Osteoblast (primary cell): ENCODE data around the gene MICALL2. TPM values are rescaled to one million over a fixed set of nuclear protein-coding genes. Genes with fewer than 3 reads are reported as not detected.

Source experiments
- DNase-seq: peaks from one replicate; pipeline ENCODE4 v3.0.0; 2011; ENCODE audit warnings: low spot score, mixed read lengths; ENCODE audit not compliant: insufficient read length; ENCODE audit errors: missing footprints
- H2AFZ ChIP-seq: 2 replicates; pipeline ENCODE4 v1.6.0; 2011; ENCODE audit warnings: mild to moderate bottlenecking, low read length
- H3K27ac ChIP-seq: 2 replicates; pipeline ENCODE4 v1.5.1; 2011; ENCODE audit warnings: mild to moderate bottlenecking, low read depth, low read length, moderate library complexity
- H3K27me3 ChIP-seq: 2 replicates; pipeline ENCODE4 v1.6.0; 2012; ENCODE audit warnings: mild to moderate bottlenecking, control low read depth, inconsistent platforms, low read length, moderate library complexity; ENCODE audit not compliant: insufficient read depth
- H3K36me3 ChIP-seq: 2 replicates; pipeline ENCODE4 v1.5.1; 2011; ENCODE audit warnings: mild to moderate bottlenecking, low read length, control low read depth, moderate library complexity; ENCODE audit not compliant: insufficient read depth
- H3K4me1 ChIP-seq: 2 replicates; pipeline ENCODE4 v1.5.1; 2011; ENCODE audit warnings: mild to moderate bottlenecking, low read length, control low read depth, moderate library complexity; ENCODE audit not compliant: insufficient read depth
- H3K4me2 ChIP-seq: 2 replicates; pipeline ENCODE4 v1.6.0; 2011; ENCODE audit warnings: mild to moderate bottlenecking, low read length; ENCODE audit not compliant: insufficient read depth
- H3K4me3 ChIP-seq: fragments of 200-600 bp; sonication (generic); 3 replicates; pipeline ENCODE4 v1.5.1; 2012; ENCODE audit warnings: mild to moderate bottlenecking, low read length, inconsistent platforms; ENCODE audit not compliant: insufficient read depth
- H3K79me2 ChIP-seq: 2 replicates; pipeline ENCODE4 v1.6.0; 2012; ENCODE audit warnings: mild to moderate bottlenecking, low read length, control low read depth, inconsistent platforms; ENCODE audit not compliant: insufficient read depth
- H3K9me3 ChIP-seq: 2 replicates; pipeline ENCODE4 v1.5.1; 2011; ENCODE audit warnings: low read depth, low read length, control low read depth
- H4K20me1 ChIP-seq: 2 replicates; pipeline ENCODE4 v1.6.0; 2012; ENCODE audit warnings: mild to moderate bottlenecking, low read length, control low read depth; ENCODE audit not compliant: insufficient read depth
- CTCF ChIP-seq: IDR thresholded peaks from 2 replicates; pipeline ENCODE4 v1.5.1; 2011; ENCODE audit warnings: mild to moderate bottlenecking, low read depth, low read length, moderate library complexity; ENCODE audit errors: extremely low read depth
- total RNA-seq: library from RNA; depleted of rRNA; stranded (reverse); fragments of >200 nt; gene quantifications from 2 replicates; pipeline ENCODE4 v1.2.3, GENCODE V29; 2012

The MICALL2 gene
- total RNA-seq, 1 donor = 30.4 TPM

GRCh38 chr7:1401011-1401410 lies 58.3 kb downstream of the MICALL2 start:
- no peak for DNase-seq
- H3K27me3 ChIP-seq = peaks cover 50% of the 10 kb centered on the region
- no peak for TF ChIP-seq CTCF

GRCh38 chr7:1400371-1400770 lies 58.9 kb downstream of the MICALL2 start:
- H3K4me2 ChIP-seq = no peak overlapping the region
- no peak for TF ChIP-seq CTCF
- H3K27ac ChIP-seq = no peak overlapping the region
- no peaks in the 10 kb centered on the region for H3K36me3 ChIP-seq
- H3K79me2 ChIP-seq = no peaks in the 10 kb centered on the region
- H3K4me3 ChIP-seq = no peak overlapping the region
- H2AFZ ChIP-seq = no peak overlapping the region
- peaks cover 4% of the 10 kb centered on the region for H3K9me3 ChIP-seq
- H4K20me1 ChIP-seq = no peaks in the 10 kb centered on the region
- H3K4me1 ChIP-seq = peaks cover 5% of the 10 kb centered on the region
- peak; percentile 22 for DNase-seq
- peaks cover 49% of the 10 kb centered on the region for H3K27me3 ChIP-seq

More at GRCh38 chr7:1401011-1401410, 58.3 kb downstream of the MICALL2 start:
- Histone ChIP-seq H3K9me3 (peaks cover 4% of the 10 kb centered on the region), H3K4me1 (peaks cover 5% of the 10 kb centered on the region), H3K36me3 (no peaks in the 10 kb centered on the region), H3K27ac (no peak overlapping the region), H3K4me3 (no peak overlapping the region), H3K79me2 (no peaks in the 10 kb centered on the region), H4K20me1 (no peaks in the 10 kb centered on the region), H2AFZ (no peak overlapping the region), H3K4me2 (no peak overlapping the region)

- Histone ChIP-seq H3K4me3 (no peak overlapping the region), H2AFZ (no peak overlapping the region), H3K9me3 (peaks cover 8% of the 10 kb centered on the region), H3K27me3 (peaks cover 36% of the 10 kb centered on the region), H3K79me2 (no peaks in the 10 kb centered on the region), H3K36me3 (no peaks in the 10 kb centered on the region), H3K4me1 (no peaks in the 10 kb centered on the region), H4K20me1 (no peaks in the 10 kb centered on the region), H3K4me2 (no peak overlapping the region), H3K27ac (no peak overlapping the region)
- peak; percentile 90 for DNase-seq
- TF ChIP-seq CTCF = no peak
These were observed 61.6 kb downstream of the MICALL2 start for GRCh38 chr7:1397491-1398327.

GRCh38 chr7:1396195-1396594 lies 63.1 kb downstream of the MICALL2 start:
- Histone ChIP-seq H3K4me2 (no peak overlapping the region), H3K79me2 (no peaks in the 10 kb centered on the region), H3K27me3 (peaks cover 34% of the 10 kb centered on the region), H3K4me1 (no peaks in the 10 kb centered on the region), H4K20me1 (no peaks in the 10 kb centered on the region), H2AFZ (no peak overlapping the region), H3K9me3 (peaks cover 10% of the 10 kb centered on the region), H3K27ac (no peak overlapping the region), H3K4me3 (no peak overlapping the region), H3K36me3 (no peaks in the 10 kb centered on the region)
- peak; percentile 34 for DNase-seq
- TF ChIP-seq CTCF = no peak
